GM10847 (cell line): ENCODE results near the gene CPNE4.

Experiments used
- POLR2A ChIP-seq: IDR thresholded peaks from 2 replicates; pipeline ENCODE4 v1.6.1; 2011; ENCODE audit not compliant: insufficient read length; ENCODE audit errors: extremely low read depth

CPNE4 gene

DNA sequence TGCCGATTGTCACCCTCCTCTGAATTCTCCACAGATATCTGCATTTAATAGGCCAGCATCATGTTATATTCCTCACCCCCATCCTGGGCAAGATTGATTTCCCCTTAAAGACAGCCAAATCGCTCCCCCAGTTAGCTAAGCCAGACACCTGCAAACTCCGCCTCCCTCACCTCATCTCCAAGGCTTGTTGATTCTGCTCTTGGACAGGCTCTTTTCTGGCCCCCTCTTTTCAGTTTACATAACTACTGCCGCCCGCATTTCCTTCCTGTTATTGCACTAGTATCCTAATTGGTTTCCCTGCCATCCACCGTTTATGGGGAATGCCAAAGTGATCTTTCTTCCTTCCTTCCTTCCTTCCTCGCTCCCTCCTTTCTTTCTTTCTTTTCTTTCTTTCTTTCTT lies 317.3 kb downstream of the CPNE4 start:
- TF ChIP-seq POLR2A: no peak

DNA sequence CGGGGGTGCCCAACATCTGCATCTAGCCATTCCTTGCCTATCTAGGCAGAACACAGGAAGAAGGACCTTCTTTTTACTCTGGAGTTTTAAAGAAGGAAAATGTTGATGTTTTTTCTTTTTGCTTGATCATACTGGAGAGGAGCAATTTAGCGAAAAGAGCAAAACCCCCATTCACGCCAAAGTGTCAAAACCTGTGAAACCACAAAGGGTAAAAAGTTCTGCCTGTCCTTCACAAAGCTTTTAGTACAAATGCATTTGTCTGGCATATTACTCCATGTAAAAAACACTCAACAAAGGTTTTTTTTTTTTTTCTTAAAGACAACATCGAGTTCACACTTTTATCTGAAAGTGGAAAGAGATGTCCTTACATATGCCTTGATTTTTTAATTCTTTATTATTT lies 317.9 kb downstream of the CPNE4 start:
- no peak for TF ChIP-seq POLR2A

DNA sequence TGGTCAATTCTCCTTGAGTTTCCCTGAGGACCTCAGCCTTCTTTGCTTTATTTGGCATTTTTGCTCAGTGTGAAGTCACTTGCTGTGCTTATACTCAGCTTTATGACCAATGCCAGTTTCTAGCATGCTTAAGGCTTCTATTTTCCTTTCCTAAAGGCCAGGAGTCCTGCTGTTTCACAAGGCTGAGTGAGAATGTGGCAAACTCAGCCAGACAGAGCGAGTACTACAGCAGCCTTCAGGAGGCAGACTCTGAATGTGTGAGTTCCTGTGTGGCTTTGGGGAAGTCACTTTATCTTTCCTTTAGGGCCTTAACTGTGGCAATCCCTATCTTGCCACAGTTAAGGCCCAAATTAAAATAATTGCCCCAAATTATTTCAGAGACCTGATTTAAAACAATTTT lies 318.8 kb downstream of the CPNE4 start:
- no peak for TF ChIP-seq POLR2A

DNA sequence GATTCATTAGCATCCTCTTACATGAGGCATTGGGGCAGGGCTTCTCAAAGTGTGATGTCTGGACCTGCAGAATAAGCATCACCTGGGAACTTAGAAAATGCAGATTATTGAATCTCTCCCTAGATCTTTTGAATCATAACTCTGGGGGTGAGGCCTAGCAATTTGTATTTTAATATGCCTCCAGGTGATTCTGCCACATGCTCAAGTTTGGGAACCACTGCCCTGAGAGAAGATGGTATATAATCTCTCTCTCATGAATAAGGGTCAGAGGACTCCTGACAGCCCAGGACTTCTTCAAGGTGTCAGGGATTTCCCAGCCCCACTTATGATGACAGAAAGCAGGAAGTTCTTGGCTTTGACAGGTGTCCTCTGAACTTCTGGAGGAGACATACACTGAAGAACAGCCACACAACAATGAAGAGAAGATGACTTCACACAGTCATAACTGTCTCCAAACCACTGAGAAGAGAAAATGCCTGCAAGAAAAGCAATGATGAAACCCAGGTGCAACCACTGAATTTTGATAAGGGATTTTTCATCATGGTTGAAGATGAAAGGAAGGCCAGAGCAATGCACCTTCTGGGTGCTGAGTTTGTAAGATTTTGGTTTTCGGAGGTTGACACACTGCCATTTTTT lies 320.1 kb downstream of the CPNE4 start:
- TF ChIP-seq POLR2A: no peak

DNA sequence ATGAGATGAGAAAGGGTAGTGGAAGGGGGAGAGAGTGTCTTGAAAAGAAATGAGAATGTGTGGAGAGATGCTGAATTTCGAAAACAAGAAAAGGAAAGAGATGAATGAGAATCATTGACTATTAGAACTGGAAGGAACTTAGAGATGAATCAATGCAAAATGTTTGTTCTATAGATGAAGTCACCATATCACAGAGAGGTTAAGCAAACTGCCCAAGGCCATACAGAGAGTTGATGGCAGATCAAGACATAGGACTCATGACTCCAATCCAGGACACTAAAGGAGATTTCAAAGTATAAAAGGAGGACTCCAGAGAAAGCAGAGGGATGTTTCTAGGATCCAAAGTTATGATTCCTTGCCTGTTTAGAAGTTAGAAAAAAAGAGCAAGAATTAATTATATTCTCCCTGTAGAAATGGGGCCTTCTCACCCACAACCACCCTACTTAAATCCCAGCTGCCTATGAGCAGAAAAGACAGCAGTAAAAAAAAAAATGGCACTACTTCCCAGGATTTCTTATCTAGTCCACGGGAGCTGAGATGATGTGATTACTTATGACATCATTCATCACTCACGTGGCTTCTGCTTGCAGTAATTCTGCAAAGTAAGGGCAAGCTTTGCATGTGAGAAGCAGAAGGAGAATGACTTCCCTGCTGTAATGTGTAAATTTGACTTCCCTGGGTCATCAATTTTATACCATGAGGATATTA lies 321.2 kb downstream of the CPNE4 start:
- no peak for TF ChIP-seq POLR2A

DNA sequence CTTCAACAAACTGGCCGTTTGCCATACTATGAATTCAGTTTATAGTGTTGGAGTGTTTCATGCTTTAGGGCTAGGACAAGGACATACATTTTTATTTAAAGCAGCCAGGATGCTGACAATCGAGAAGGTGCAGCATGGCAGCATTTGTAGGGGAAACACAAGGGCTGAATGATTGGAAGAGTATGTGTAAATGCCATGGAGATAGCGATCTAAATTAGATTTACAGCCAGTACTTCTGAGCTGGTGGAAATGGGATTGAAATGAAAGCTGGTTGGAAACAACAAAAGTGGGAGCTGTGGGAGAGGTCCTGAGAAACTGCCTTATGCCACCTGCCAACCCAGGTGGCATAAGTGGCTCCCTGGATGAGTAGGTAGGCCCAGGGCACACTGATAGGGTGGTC lies 322.2 kb downstream of the CPNE4 start:
- TF ChIP-seq POLR2A: no peak

DNA sequence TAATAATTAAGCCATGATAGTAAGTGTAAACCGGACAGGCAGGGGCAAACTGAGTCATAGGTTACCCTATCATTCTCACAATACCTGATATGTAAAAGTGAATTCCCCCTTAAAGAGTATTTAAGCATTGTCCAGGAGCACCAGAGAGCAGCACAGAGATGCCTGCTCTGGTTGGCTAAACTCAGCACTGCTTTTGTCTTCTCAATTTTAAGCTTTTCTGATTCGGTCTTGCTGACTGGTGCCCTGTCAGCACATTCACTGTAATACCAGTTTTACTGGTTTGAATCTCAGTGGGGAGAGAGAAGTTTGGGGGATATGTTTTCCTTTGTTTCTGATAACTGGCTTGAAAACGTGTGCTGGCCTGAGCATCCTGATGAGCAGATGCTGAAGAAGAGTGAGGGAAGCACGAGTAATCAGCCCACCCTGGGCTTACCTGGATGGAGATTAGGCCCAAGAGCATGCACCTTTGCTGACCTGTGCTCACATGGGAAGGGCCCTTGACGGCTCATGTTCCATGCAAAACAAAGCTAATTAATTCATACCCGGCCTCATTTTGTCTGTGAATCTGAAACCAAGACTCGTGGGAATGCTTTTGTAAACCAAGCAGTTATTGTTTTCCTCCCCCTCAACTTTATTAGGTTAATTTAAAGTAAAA lies 323.6 kb downstream of the CPNE4 start:
- TF ChIP-seq POLR2A: no peak

DNA sequence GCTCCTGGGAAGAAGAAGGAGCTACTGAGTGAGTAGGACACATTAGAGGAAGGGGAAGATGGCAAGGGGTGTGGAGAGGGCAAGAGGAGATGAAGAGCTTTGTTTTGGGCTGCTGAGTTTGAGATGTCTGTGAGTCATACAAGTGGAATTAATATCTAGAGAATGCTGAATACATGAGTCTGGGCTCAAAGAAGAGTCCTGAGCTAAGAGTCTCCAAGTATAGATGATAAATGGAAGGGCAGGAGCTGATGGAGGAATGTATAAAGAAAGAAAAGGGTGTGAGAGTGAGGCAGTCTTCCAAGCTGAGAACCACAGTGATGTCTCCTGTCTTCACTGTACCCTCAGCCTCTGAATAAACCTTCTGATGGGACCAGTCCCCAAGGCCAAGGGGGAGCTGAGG lies 326.6 kb downstream of the CPNE4 start:
- no peak for TF ChIP-seq POLR2A

DNA sequence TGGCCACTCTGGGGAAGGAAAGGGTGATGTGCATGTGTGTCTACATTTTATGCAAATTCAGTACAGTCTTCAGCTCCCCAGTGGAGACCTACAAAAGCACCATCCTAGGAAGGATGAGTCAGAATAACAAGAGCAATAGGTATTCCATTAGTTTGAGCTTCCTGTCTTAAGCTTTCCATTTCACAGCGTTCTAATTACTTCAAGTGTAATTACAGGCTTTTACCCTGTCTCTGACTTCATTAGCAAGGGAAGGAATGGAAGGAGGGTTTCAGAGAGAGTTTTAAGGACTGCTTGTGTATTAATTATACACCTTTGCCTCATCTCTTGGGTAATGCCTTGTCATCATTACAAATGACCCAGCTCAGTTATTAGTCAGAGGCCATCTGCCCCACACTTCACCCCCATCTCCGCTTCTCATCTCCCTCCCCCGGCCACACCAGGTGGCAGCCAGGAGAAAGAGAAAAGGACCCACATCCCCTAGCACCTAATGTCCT lies 329.2 kb downstream of the CPNE4 start:
- TF ChIP-seq POLR2A: no peak

DNA sequence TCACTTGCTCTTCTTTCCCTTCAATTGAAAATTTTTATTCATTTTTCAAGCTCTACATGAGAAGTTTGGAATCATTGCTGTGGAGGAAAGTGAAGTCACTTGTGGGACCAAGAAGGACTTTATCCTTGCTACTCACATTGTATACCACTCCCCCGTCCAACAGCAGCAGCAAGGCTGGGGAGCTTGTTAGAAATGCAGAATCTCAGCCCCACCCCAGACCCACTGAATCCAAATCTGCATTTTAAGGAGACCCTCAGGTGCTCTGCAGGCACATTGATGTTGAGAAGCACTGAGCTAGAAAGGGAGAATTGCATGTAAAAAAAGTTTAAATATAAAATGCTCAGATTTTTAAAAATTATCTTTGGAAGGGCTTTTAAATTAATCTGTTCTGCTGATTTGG lies 329.7 kb downstream of the CPNE4 start:
- no peak for TF ChIP-seq POLR2A

DNA sequence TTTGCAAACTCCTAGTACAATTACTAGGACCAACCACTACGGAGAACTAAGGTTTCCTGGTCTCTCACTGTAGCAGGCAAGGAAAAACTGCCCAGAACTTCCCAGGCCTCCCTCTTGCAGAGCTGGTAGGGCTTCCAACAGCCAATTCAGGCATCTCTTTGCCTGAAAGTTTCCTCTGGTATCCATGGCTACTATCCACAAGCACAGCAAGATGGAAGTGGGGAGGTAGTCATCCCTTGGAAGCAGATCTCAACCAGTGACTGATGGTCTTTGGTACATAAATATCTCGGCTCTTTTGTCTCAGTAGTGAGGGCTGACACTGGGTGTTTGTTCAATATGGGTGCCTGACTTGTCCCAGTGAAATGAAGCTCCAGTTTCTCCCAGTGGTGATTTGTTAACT lies 330.7 kb downstream of the CPNE4 start:
- no peak for TF ChIP-seq POLR2A

DNA sequence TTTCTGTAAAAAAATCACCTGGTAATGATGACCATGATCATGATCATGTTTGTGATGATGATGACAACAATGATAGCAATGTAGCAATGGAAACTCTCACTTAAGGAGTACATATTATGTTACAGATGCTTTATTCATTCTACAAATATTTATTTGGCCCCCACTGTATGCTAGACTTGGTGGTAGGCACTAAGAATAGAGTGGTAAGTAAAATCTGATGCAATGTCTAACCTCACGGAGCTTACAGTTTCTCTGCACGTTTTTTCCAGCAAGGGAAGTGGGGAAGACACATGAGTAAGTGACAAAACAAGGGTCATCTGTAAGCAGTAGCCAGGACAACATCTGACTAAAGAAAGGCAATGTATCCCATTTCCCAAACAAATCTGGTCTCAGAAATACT lies 332.7 kb downstream of the CPNE4 start:
- TF ChIP-seq POLR2A: no peak

DNA sequence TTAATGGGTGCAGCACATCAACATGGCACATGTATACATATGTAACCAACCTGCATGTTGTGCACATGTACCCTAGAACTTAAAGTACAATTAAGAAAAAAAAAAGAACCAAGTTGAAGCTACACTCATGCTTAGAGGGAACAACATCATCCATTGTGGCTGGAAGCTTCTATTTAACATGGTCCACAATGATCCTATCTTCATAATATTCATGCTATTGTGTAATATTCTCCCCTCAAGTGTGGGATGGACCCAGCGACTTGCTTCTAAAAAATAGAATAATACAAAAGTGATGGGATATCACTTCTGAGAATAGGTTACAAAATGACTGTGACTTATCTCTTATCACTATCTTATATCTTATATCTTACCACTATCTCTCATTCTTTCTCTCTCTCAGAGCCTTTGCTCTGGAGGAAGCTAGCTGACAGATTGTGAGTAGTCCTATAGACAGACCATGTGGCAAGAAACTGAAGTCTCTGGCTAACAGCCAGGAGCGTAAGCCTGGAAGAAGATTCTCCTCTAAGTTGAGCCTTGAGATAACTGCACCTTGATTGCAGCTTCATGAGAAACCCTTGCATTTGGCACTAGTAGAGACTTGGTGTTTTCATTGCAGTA lies 333.6 kb downstream of the CPNE4 start:
- TF ChIP-seq POLR2A: no peak

DNA sequence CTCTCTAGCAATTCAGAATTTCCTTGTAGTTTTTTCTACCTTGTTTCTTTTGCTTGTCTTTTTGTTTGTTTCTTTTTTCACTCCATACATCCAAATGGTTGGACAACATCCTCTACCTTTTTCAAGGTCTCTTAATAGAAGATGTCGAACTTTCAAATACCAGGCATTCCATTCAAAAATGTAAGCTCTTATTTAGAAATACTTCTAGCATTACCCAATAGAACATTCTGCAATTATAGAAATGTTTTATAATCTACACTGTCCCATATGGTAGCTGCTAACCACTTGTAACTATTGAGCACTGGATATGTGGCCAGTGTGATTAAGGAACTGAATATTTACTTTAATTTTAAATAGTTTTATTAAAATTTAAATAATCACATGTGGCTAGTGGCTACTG lies 335.8 kb downstream of the CPNE4 start:
- no peak for TF ChIP-seq POLR2A

DNA sequence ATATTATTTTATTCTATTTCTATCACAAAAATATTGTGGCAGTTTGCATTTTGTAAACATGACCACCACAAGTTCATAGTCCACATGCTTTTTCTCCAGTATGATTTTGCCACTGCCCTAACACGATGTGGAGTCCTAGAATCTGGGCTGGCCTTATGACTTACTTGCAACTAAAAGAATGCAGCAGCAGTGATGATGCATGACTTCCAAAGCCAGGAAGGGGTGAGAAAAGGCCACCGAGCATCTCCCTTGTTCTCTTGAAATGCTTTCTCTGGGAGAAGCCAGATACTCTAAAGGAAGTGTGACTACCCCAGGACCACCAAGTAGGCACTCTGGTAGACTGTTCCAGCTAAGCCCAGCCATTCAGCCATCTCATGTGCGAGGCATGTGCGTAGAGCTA lies 340.4 kb downstream of the CPNE4 start:
- no peak for TF ChIP-seq POLR2A

DNA sequence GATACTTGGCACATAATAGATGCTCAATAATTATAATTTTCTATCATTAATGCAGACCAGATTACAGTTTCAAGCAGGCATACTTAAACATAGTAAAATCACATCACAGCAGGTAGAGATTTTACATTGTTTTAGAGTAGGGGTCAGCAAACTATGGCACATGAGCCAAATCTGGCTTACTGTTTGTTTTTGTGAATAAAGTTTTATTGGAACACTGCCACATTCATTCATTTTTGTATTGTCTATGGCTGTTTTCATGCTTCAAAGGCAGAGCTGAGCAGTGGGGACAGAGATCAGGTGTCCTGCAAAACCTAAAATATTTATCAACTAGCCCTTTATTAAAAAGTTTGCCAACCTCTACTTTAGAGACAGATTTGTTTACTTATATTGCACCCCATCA lies 342.5 kb downstream of the CPNE4 start:
- TF ChIP-seq POLR2A: no peak

DNA sequence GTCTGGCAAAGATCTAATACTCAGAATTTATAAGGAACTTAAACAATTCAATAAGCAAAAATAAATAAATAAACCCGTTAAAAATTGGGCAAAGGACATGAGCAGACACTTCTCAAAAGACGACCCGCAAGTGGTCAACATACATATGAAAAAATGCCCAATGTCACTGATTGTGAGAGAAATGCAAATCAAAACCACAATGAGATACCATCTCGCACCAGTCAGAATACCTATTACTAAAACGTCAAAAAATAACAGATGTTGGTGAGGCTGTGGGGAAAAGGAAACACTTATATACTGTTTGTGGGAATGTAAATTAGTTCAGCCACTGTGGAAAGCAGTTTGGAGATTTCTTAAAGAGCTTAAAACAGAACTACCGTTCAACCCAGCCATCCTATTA lies 344.0 kb downstream of the CPNE4 start:
- TF ChIP-seq POLR2A: no peak

DNA sequence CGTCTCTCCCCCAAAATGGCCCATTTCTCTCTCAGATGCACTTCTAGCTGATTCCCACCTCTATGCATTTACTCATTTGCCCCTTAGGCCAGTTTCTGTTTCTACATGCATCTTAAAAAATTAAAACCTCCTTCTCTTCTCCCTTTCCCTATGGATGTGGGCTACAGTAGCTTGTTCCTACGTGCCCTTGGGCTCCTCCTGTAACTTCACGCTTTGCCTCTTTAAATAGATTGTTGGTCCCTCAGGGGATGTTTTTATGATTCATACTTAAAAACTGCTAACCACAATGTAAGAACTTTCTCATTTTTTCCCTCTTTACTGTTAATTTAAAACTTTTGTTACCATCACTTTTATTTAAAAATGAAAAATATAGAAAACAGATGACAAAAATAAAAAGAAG lies 346.4 kb downstream of the CPNE4 start:
- TF ChIP-seq POLR2A: no peak
